ENCODE measurements around the gene OTULIN.

DNA sequence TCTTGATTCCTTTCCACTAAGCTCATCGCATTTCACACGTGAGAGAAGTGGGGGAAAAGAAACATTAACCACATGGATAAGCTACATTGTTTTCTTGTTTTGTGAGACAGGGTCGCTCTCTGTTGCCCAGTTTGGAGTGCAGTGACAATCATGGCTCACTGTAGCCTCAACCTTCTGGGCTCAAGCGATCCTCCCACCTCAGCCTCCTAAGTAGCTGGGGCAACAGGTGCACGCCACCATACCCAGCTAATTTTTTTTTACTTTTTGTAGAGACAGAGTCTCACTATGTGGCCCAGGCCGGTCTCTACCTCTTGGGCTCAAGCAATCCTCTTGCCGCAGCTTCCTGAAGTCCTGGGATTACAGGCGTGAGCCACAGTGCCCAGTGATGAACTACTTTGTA is 2.8 kb downstream of the OTULIN start:
- TF ChIP-seq, protein P1, sequence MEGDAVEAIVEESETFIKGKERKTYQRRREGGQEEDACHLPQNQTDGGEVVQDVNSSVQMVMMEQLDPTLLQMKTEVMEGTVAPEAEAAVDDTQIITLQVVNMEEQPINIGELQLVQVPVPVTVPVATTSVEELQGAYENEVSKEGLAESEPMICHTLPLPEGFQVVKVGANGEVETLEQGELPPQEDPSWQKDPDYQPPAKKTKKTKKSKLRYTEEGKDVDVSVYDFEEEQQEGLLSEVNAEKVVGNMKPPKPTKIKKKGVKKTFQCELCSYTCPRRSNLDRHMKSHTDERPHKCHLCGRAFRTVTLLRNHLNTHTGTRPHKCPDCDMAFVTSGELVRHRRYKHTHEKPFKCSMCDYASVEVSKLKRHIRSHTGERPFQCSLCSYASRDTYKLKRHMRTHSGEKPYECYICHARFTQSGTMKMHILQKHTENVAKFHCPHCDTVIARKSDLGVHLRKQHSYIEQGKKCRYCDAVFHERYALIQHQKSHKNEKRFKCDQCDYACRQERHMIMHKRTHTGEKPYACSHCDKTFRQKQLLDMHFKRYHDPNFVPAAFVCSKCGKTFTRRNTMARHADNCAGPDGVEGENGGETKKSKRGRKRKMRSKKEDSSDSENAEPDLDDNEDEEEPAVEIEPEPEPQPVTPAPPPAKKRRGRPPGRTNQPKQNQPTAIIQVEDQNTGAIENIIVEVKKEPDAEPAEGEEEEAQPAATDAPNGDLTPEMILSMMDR (conservative IDR thresholded peaks at IDR 0.05; ENCODE audit: low read depth, low read length) = no peak
- TF ChIP-seq EZH2 (IDR thresholded peaks at IDR 0.05; ENCODE audit: low read length, unreplicated experiment) (no peak), EZH2phosphoT487 (IDR thresholded peaks at IDR 0.05; ENCODE audit: borderline replicate concordance, low read length) (no peak)
